HG02970 (cell line): ENCODE results near the gene CD7.

ENCODE experiments used
- ATAC-seq: cut with Tn5 transposase; IDR thresholded peaks from one replicate; pipeline ENCODE4 v1.9.1; 2021; ENCODE audit warnings: mild to moderate bottlenecking, moderate library complexity, moderate number of reproducible peaks; ENCODE audit not compliant: unreplicated experiment, low FRiP score

The CD7 gene

GRCh38 chr17:82316651-82317393 lies 586 bp downstream of the CD7 start:
- ATAC-seq: no peak

GRCh38 chr17:82315703-82316358 lies 1.6 kb downstream of the CD7 start:
- no peak for ATAC-seq

GRCh38 chr17:82314727-82315605 lies 2.4 kb downstream of the CD7 start:
- no peak for ATAC-seq

- no peak for ATAC-seq
Measured at GRCh38 chr17:82314012-82314726, 3.2 kb downstream of the CD7 start.

- no peak for ATAC-seq
Measured at GRCh38 chr17:82313195-82314011, 4.0 kb downstream of the CD7 start.

GRCh38 chr17:82311971-82312370 lies 5.4 kb downstream of the CD7 start:
- ATAC-seq: no peak

GRCh38 chr17:82310877-82311276 lies 6.5 kb downstream of the CD7 start:
- ATAC-seq: no peak

GRCh38 chr17:82309656-82310570 lies 7.5 kb downstream of the CD7 start:
- ATAC-seq: no peak

GRCh38 chr17:82305727-82306300 lies 11.6 kb downstream of the CD7 start:
- ATAC-seq: no peak

- ATAC-seq: no peak
Measured at GRCh38 chr17:82304826-82305726, 12.3 kb downstream of the CD7 start.

GRCh38 chr17:82303944-82304808 lies 13.2 kb downstream of the CD7 start:
- ATAC-seq: no peak

GRCh38 chr17:82302991-82303943 lies 14.1 kb downstream of the CD7 start:
- ATAC-seq: no peak

- no peak for ATAC-seq
Measured at GRCh38 chr17:82302568-82302963, 14.8 kb downstream of the CD7 start.

- no peak for ATAC-seq
Measured at GRCh38 chr17:82301916-82302567, 15.4 kb downstream of the CD7 start.
